ENCODE data around the gene SORCS3. TPM values are rescaled to one million over a fixed set of nuclear protein-coding genes. Genes with fewer than 3 reads are reported as not detected.

SORCS3 gene
- polyA plus RNA-seq, 1 donor (not counting 4 experiments of a cell fraction or from before 2014, with no cell fraction given), result not detected

GRCh38 chr10:105252911-105253310, 611.8 kb downstream of the SORCS3 start:
- dilution Hi-C loops (cut with MboI; ENCODE audit: extremely low pct_ligation_motif_present, low sequenced_read_pairs), result no loop called here
- Histone ChIP-seq H3K9me3 (ENCODE audit: control insufficient read depth, low read depth, low read length) (no peaks in the 10 kb centered on the region), H3K4me1 (ENCODE audit: control insufficient read depth, extremely low read depth, insufficient read depth, low read length) (no peaks in the 10 kb centered on the region), H3K36me3 (ENCODE audit: control insufficient read depth in 2 of 2, extremely low read depth in 1 of 2, insufficient read depth in 2 of 2, low read length in 2 of 2) (no peaks in the 10 kb centered on the region), H2AFZ (ENCODE audit: control insufficient read depth, low read length) (no peak overlapping the region), H3K9me1 (ENCODE audit: control insufficient read depth, extremely low read depth, insufficient read depth, low read length) (no peaks in the 10 kb centered on the region), H3K27me3 (ENCODE audit: control insufficient read depth, extremely low read depth, insufficient read depth, low read length) (no peaks in the 10 kb centered on the region), H3K4me3 (ENCODE audit: control insufficient read depth in 2 of 3, extremely low read depth in 1 of 3, insufficient read depth in 2 of 3, low read depth in 1 of 3, low read length in 3 of 3) (no peak overlapping the region), H3K4me2 (ENCODE audit: control insufficient read depth, extremely low read depth, insufficient read depth, low read depth, low read length) (no peak overlapping the region), H4K20me1 (ENCODE audit: control insufficient read depth, extremely low read depth, insufficient read depth, low read length) (no peaks in the 10 kb centered on the region), H3K27ac (ENCODE audit: control insufficient read depth, insufficient read depth, low read length) (no peak overlapping the region), H3K79me2 (ENCODE audit: control insufficient read depth, insufficient read depth, low read length) (no peaks in the 10 kb centered on the region), H3K9ac (ENCODE audit: control insufficient read depth, extremely low read depth, insufficient read depth, low read length) (no peak overlapping the region)
- no peak for DNase-seq (ENCODE audit: low read depth, low spot score)
- no peak for TF ChIP-seq EZH2 (IDR thresholded peaks at IDR 0.05; ENCODE audit: low read length)
- TF ChIP-seq, protein P1, sequence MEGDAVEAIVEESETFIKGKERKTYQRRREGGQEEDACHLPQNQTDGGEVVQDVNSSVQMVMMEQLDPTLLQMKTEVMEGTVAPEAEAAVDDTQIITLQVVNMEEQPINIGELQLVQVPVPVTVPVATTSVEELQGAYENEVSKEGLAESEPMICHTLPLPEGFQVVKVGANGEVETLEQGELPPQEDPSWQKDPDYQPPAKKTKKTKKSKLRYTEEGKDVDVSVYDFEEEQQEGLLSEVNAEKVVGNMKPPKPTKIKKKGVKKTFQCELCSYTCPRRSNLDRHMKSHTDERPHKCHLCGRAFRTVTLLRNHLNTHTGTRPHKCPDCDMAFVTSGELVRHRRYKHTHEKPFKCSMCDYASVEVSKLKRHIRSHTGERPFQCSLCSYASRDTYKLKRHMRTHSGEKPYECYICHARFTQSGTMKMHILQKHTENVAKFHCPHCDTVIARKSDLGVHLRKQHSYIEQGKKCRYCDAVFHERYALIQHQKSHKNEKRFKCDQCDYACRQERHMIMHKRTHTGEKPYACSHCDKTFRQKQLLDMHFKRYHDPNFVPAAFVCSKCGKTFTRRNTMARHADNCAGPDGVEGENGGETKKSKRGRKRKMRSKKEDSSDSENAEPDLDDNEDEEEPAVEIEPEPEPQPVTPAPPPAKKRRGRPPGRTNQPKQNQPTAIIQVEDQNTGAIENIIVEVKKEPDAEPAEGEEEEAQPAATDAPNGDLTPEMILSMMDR (optimal IDR thresholded peaks at IDR 0.05 in 1 of 3, IDR thresholded peaks at IDR 0.05 in 1 of 3, conservative IDR thresholded peaks at IDR 0.05 in 1 of 3; ENCODE audit: extremely low read depth in 1 of 3, insufficient read depth in 2 of 3, low read length in 3 of 3), result no peak
- FAIRE-seq, result no peak

- Histone ChIP-seq H3K27ac (ENCODE audit: control insufficient read depth, insufficient read depth, low read length) (no peak overlapping the region), H3K4me2 (ENCODE audit: control insufficient read depth, extremely low read depth, insufficient read depth, low read depth, low read length) (no peak overlapping the region), H3K9ac (ENCODE audit: control insufficient read depth, extremely low read depth, insufficient read depth, low read length) (no peak overlapping the region), H4K20me1 (ENCODE audit: control insufficient read depth, extremely low read depth, insufficient read depth, low read length) (no peaks in the 10 kb centered on the region), H3K9me3 (ENCODE audit: control insufficient read depth, low read depth, low read length) (no peaks in the 10 kb centered on the region), H3K9me1 (ENCODE audit: control insufficient read depth, extremely low read depth, insufficient read depth, low read length) (no peaks in the 10 kb centered on the region), H3K36me3 (ENCODE audit: control insufficient read depth in 2 of 2, extremely low read depth in 1 of 2, insufficient read depth in 2 of 2, low read length in 2 of 2) (no peaks in the 10 kb centered on the region), H2AFZ (ENCODE audit: control insufficient read depth, low read length) (no peak overlapping the region), H3K4me3 (ENCODE audit: control insufficient read depth in 2 of 3, extremely low read depth in 1 of 3, insufficient read depth in 2 of 3, low read depth in 1 of 3, low read length in 3 of 3) (no peak overlapping the region), H3K27me3 (ENCODE audit: control insufficient read depth, extremely low read depth, insufficient read depth, low read length) (no peaks in the 10 kb centered on the region), H3K79me2 (ENCODE audit: control insufficient read depth, insufficient read depth, low read length) (no peaks in the 10 kb centered on the region), H3K4me1 (ENCODE audit: control insufficient read depth, extremely low read depth, insufficient read depth, low read length) (no peaks in the 10 kb centered on the region)
- DNase-seq (ENCODE audit: low read depth, low spot score) (no peak), FAIRE-seq (no peak)
- dilution Hi-C loops (cut with MboI; ENCODE audit: extremely low pct_ligation_motif_present, low sequenced_read_pairs), result no loop called here
- TF ChIP-seq EZH2 (IDR thresholded peaks at IDR 0.05; ENCODE audit: low read length), result no peak
- TF ChIP-seq, protein P1 (optimal IDR thresholded peaks at IDR 0.05 in 1 of 3, IDR thresholded peaks at IDR 0.05 in 1 of 3, conservative IDR thresholded peaks at IDR 0.05 in 1 of 3; ENCODE audit: extremely low read depth in 1 of 3, insufficient read depth in 2 of 3, low read length in 3 of 3), result no peak
Measured at GRCh38 chr10:105253515-105254212, 612.6 kb downstream of the SORCS3 start.
